IPS-18a (cell line): ENCODE data around the gene ATP2B1.

ENCODE experiments used
- H3K27ac ChIP-seq: one replicate; pipeline ENCODE4 v1.5.1; 2013; ENCODE audit warnings: low read length
- H3K27me3 ChIP-seq: one replicate; pipeline ENCODE4 v1.6.1; 2013; ENCODE audit warnings: mild to moderate bottlenecking, low read length; ENCODE audit not compliant: control insufficient read depth, insufficient read depth
- H3K36me3 ChIP-seq: one replicate; pipeline ENCODE4 v1.6.1; 2013; ENCODE audit warnings: low read depth, low read length; ENCODE audit not compliant: control insufficient read depth
- H3K4me1 ChIP-seq: one replicate; pipeline ENCODE4 v1.6.1; 2013; ENCODE audit warnings: low read depth, low read length; ENCODE audit not compliant: control insufficient read depth
- H3K4me3 ChIP-seq: one replicate; pipeline ENCODE4 v1.5.1; 2013; ENCODE audit warnings: low read length
- H3K9ac ChIP-seq: one replicate; pipeline ENCODE4 v1.6.1; 2013; ENCODE audit warnings: mild to moderate bottlenecking, low read length, moderate library complexity
- H3K9me3 ChIP-seq: one replicate; pipeline ENCODE4 v1.6.1; 2013; ENCODE audit warnings: low read depth, low read length; ENCODE audit not compliant: control insufficient read depth

The ATP2B1 gene

GRCh38 chr12:89709995-89710872 lies 1.6 kb upstream of the ATP2B1 start:
- H3K36me3 ChIP-seq = no peaks in the 10 kb centered on the region
- no peak overlapping the region for H3K27ac ChIP-seq
- peak overlapping the region; percentile 88 for H3K4me3 ChIP-seq
- peak overlapping the region; percentile 74 for H3K9ac ChIP-seq
- H3K4me1 ChIP-seq = peaks cover 10% of the 10 kb centered on the region
- no peaks in the 10 kb centered on the region for H3K9me3 ChIP-seq
- H3K27me3 ChIP-seq = peaks cover 45% of the 10 kb centered on the region

GRCh38 chr12:89709157-89709994 lies 738 bp upstream of the ATP2B1 start:
- peaks cover 10% of the 10 kb centered on the region for H3K4me1 ChIP-seq

GRCh38 chr12:89707703-89708564 lies 704 bp downstream of the ATP2B1 start:
- H3K27ac ChIP-seq = no peak overlapping the region
- no peaks in the 10 kb centered on the region for H3K9me3 ChIP-seq
- H3K36me3 ChIP-seq = no peaks in the 10 kb centered on the region
- H3K9ac ChIP-seq = peak overlapping the region; percentile 50
- peaks cover 46% of the 10 kb centered on the region for H3K27me3 ChIP-seq
- H3K4me1 ChIP-seq = peaks cover 10% of the 10 kb centered on the region
- peak overlapping the region; percentile 78 for H3K4me3 ChIP-seq

More at GRCh38 chr12:89709157-89709994, 738 bp upstream of the ATP2B1 start:
- Histone ChIP-seq H3K27me3 (peaks cover 46% of the 10 kb centered on the region), H3K27ac (no peak overlapping the region), H3K9me3 (no peaks in the 10 kb centered on the region), H3K36me3 (no peaks in the 10 kb centered on the region), H3K9ac (peak overlapping the region; percentile 74), H3K4me3 (peak overlapping the region; percentile 88)

GRCh38 chr12:89706986-89707702 lies 1.5 kb downstream of the ATP2B1 start:
- H3K4me1 ChIP-seq = peaks cover 10% of the 10 kb centered on the region
- H3K9me3 ChIP-seq = no peaks in the 10 kb centered on the region
- H3K27ac ChIP-seq = no peak overlapping the region
- H3K9ac ChIP-seq = peak overlapping the region; percentile 42
- H3K4me3 ChIP-seq = peak overlapping the region; percentile 78
- H3K36me3 ChIP-seq = no peaks in the 10 kb centered on the region
- peaks cover 46% of the 10 kb centered on the region for H3K27me3 ChIP-seq

- H3K9me3 ChIP-seq = no peaks in the 10 kb centered on the region
- peak overlapping the region; percentile 78 for H3K4me3 ChIP-seq
- H3K27me3 ChIP-seq = peaks cover 42% of the 10 kb centered on the region
- H3K27ac ChIP-seq = no peak overlapping the region
- no peaks in the 10 kb centered on the region for H3K36me3 ChIP-seq
- peaks cover 10% of the 10 kb centered on the region for H3K4me1 ChIP-seq
- H3K9ac ChIP-seq = no peak overlapping the region
These were observed 2.1 kb downstream of the ATP2B1 start for GRCh38 chr12:89706551-89706950.

GRCh38 chr12:89704457-89704856 lies 4.2 kb downstream of the ATP2B1 start:
- H3K9me3 ChIP-seq = no peaks in the 10 kb centered on the region
- H3K27me3 ChIP-seq = peaks cover 28% of the 10 kb centered on the region
- H3K4me1 ChIP-seq = peaks cover 7% of the 10 kb centered on the region
- H3K9ac ChIP-seq = no peak overlapping the region
- no peaks in the 10 kb centered on the region for H3K36me3 ChIP-seq
- H3K27ac ChIP-seq = no peak overlapping the region
- no peak overlapping the region for H3K4me3 ChIP-seq

GRCh38 chr12:89703768-89704167 lies 4.9 kb downstream of the ATP2B1 start:
- Histone ChIP-seq H3K4me3 (no peak overlapping the region), H3K4me1 (peaks cover 7% of the 10 kb centered on the region), H3K27ac (no peak overlapping the region), H3K36me3 (no peaks in the 10 kb centered on the region), H3K27me3 (peaks cover 28% of the 10 kb centered on the region), H3K9me3 (no peaks in the 10 kb centered on the region), H3K9ac (no peak overlapping the region)

- no peaks in the 10 kb centered on the region for H3K36me3 ChIP-seq
- peaks cover 7% of the 10 kb centered on the region for H3K4me1 ChIP-seq
These were observed 6.1 kb downstream of the ATP2B1 start for GRCh38 chr12:89702503-89702902.

GRCh38 chr12:89701606-89702206 lies 6.9 kb downstream of the ATP2B1 start:
- Histone ChIP-seq H3K9me3 (no peaks in the 10 kb centered on the region), H3K27ac (no peak overlapping the region), H3K27me3 (peaks cover 17% of the 10 kb centered on the region), H3K4me3 (no peak overlapping the region), H3K4me1 (peaks cover 2% of the 10 kb centered on the region), H3K9ac (no peak overlapping the region), H3K36me3 (no peaks in the 10 kb centered on the region)

More at GRCh38 chr12:89702503-89702902, 6.1 kb downstream of the ATP2B1 start:
- no peak overlapping the region for H3K9ac ChIP-seq
- no peak overlapping the region for H3K4me3 ChIP-seq
- no peaks in the 10 kb centered on the region for H3K9me3 ChIP-seq
- H3K27ac ChIP-seq = no peak overlapping the region
- H3K27me3 ChIP-seq = peaks cover 25% of the 10 kb centered on the region

- Histone ChIP-seq H3K9me3 (no peaks in the 10 kb centered on the region), H3K9ac (no peak overlapping the region), H3K27ac (no peak overlapping the region), H3K27me3 (peaks cover 2% of the 10 kb centered on the region), H3K36me3 (no peaks in the 10 kb centered on the region), H3K4me3 (no peak overlapping the region), H3K4me1 (no peaks in the 10 kb centered on the region)
These were observed 8.3 kb downstream of the ATP2B1 start for GRCh38 chr12:89700191-89700810.
